Measurements from ENCODE around the gene ABHD1.

DNA sequence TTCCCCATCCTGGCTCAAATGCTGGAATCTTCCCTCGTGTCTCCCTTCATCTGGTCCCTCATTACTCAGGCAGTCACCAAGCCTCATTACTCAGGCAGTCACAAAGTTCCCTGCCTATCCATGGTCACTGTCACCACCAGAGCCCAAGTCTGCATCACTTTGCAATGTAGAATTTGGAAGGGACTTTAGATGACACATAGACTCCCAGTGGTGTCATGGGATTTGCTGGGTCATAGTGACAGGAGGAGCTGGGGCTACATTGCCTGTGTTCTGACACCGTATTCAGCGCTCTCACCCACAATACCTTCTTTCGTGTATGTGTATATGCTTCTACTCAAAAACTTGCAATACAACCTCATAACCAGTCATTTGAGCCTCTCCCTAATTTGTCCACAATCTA is 47.3 kb upstream of the ABHD1 start:
- TF ChIP-seq, protein P1, sequence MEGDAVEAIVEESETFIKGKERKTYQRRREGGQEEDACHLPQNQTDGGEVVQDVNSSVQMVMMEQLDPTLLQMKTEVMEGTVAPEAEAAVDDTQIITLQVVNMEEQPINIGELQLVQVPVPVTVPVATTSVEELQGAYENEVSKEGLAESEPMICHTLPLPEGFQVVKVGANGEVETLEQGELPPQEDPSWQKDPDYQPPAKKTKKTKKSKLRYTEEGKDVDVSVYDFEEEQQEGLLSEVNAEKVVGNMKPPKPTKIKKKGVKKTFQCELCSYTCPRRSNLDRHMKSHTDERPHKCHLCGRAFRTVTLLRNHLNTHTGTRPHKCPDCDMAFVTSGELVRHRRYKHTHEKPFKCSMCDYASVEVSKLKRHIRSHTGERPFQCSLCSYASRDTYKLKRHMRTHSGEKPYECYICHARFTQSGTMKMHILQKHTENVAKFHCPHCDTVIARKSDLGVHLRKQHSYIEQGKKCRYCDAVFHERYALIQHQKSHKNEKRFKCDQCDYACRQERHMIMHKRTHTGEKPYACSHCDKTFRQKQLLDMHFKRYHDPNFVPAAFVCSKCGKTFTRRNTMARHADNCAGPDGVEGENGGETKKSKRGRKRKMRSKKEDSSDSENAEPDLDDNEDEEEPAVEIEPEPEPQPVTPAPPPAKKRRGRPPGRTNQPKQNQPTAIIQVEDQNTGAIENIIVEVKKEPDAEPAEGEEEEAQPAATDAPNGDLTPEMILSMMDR (IDR thresholded peaks at IDR 0.05), result no peak
- no peak for TF ChIP-seq POLR2A (IDR thresholded peaks at IDR 0.05)
- no peak for TF ChIP-seq POLR2AphosphoS5 (IDR thresholded peaks at IDR 0.05)

All from transverse colon (tissue), 4 donors.